PC-3 (cell line): ENCODE data around the gene DNM2.

ENCODE experiments used
- CTCF ChIP-seq: fragments of 300-600 bp; sonication (generic); conservative IDR thresholded peaks from 2 replicates; pipeline ENCODE4 v1.5.1; 2017; ENCODE audit warnings: antibody characterized with exemption, low read depth, mild to moderate bottlenecking, low read length
- EZH2 ChIP-seq: fragments of 300-600 bp; sonication (generic); IDR thresholded peaks from one replicate; pipeline ENCODE4 v1.6.1; 2017; ENCODE audit warnings: antibody characterized with exemption, mild to moderate bottlenecking, low read length; ENCODE audit not compliant: unreplicated experiment

DNA sequence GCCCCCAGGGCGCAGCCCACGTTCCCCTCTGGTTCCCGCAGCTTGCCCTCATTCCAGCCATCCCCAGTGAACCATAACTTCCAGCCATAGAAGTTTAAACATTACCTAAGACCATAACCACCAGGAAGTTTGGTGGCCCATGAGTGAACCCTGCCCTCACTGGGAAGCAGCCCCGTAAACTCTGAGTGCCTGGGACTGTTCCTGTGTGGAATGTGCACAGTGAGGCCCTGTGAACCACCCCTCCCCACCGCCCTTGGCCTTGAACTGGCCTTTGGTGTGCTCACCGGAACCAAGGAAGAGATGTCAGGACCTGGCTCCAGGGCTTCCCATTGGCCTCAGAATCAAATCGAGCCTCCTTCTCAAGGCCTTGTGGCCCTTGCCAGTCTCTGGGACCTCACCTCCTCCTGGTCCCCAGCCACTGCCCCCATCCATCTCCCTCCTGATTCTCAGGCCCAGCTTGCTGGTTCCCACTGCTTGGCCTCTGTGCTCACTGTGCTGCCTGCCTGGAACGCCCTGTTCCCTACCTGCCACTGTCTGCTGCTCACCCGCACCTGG, 46.5 kb downstream of the DNM2 start:
- TF ChIP-seq CTCF (no peak), EZH2 (no peak)
